Left forelimb (tissue), 1 donor: Measurements from ENCODE around the gene KLC1.

Experiments
- DNase-seq: peaks from one replicate; pipeline ENCODE4 v3.0.0-alpha.2; 2018; ENCODE audit warnings: low spot score

Gene KLC1

GRCh38 chr14:103705118-103705503, 76.1 kb downstream of the KLC1 start:
- DNase-seq: no peak

- no peak for DNase-seq
These were observed 76.7 kb downstream of the KLC1 start for GRCh38 chr14:103705504-103706284.

- DNase-seq: no peak
These were observed 77.7 kb downstream of the KLC1 start for GRCh38 chr14:103706551-103707328.

GRCh38 chr14:103707329-103708263, 78.6 kb downstream of the KLC1 start:
- DNase-seq: no peak

- no peak for DNase-seq
These were observed 79.8 kb downstream of the KLC1 start for GRCh38 chr14:103708750-103709187.

- no peak for DNase-seq
These were observed 80.8 kb downstream of the KLC1 start for GRCh38 chr14:103709814-103710213.

GRCh38 chr14:103710771-103711377, 81.9 kb downstream of the KLC1 start:
- DNase-seq: no peak

- DNase-seq: no peak
These were observed 82.8 kb downstream of the KLC1 start for GRCh38 chr14:103711516-103712431.

- DNase-seq: no peak
These were observed 83.7 kb downstream of the KLC1 start for GRCh38 chr14:103712633-103713247.

GRCh38 chr14:103713304-103714062, 84.5 kb downstream of the KLC1 start:
- no peak for DNase-seq

GRCh38 chr14:103714063-103714724, 85.2 kb downstream of the KLC1 start:
- DNase-seq: no peak

GRCh38 chr14:103715052-103716000, 86.3 kb downstream of the KLC1 start, which contains the start of the genes XRCC3 and ZFYVE21:
TSS of gene XRCC3 (minus strand) at chr14:103715451. CDS start at chr14:103711087, 4,364 bp downstream.
TSS of gene ZFYVE21 (plus strand) at chr14:103715810. CDS start at chr14:103715842, 32 bp downstream.
- peak; percentile 100 for DNase-seq

GRCh38 chr14:103716091-103716801, 87.2 kb downstream of the KLC1 start:
- no peak for DNase-seq

- DNase-seq: no peak
These were observed 87.9 kb downstream of the KLC1 start for GRCh38 chr14:103716899-103717411.

GRCh38 chr14:103718572-103718971, 89.6 kb downstream of the KLC1 start:
- DNase-seq: no peak

GRCh38 chr14:103719751-103720150, 90.7 kb downstream of the KLC1 start:
- no peak for DNase-seq
